Spleen (tissue), 11 donors: Measurements from ENCODE around the gene TBC1D9B. TPM values are rescaled to one million over a fixed set of nuclear protein-coding genes. Genes with fewer than 3 reads are reported as not detected.
A peak's percentile ranks its signal among the peaks of the same experiment; 100 is the strongest.

ENCODE experiments used
- DNase-seq: peaks from one replicate; pipeline ENCODE4 v3.0.0-alpha.2; 2020
- H3K27ac ChIP-seq, 8 donors: fragments of 200-600 bp; sonication (generic) in 7 of 8; 1 replicate in 4 of 8; 2 replicates in 4 of 8; pipeline versions ENCODE4 v1.5.0 to v1.8.0; 2016 to 2021; ENCODE audit warnings: inconsistent platforms in 4 of 8, mild to moderate bottlenecking in 4 of 8, moderate library complexity in 1 of 8
- H3K27me3 ChIP-seq, 7 donors: fragments of 200-600 bp; sonication (generic) in 6 of 7; replicated peaks in 1 of 7; 1 replicate in 4 of 7; 2 replicates in 3 of 7; pipeline versions ENCODE4 v1.5.0 to v1.8.0; 2016 to 2021; ENCODE audit warnings: inconsistent platforms in 3 of 7, mild to moderate bottlenecking in 1 of 7
- H3K36me3 ChIP-seq, 6 donors: fragments of 200-600 bp; sonication (generic) in 5 of 6; 1 replicate in 4 of 6; 2 replicates in 2 of 6; pipeline versions ENCODE4 v1.5.0 to v1.8.0; 2016 to 2021; ENCODE audit warnings: inconsistent platforms in 2 of 6
- H3K4me1 ChIP-seq, 6 donors: fragments of 200-600 bp; sonication (generic) in 5 of 6; 1 replicate in 3 of 6; 2 replicates in 3 of 6; pipeline versions ENCODE4 v1.5.0 to v1.8.0; 2016 to 2021; ENCODE audit warnings: inconsistent platforms in 3 of 6
- H3K4me3 ChIP-seq, 8 donors: fragments of 200-600 bp; sonication (generic) in 7 of 8; 1 replicate in 4 of 8; 2 replicates in 4 of 8; pipeline versions ENCODE4 v1.5.0 to v1.8.0; 2016 to 2021; ENCODE audit warnings: inconsistent platforms in 4 of 8, mild to moderate bottlenecking in 4 of 8, moderate library complexity in 2 of 8
- H3K9me3 ChIP-seq, 8 donors: fragments of 200-600 bp; sonication (generic) in 7 of 8; 1 replicate in 4 of 8; 2 replicates in 4 of 8; pipeline versions ENCODE4 v1.5.0 to v1.8.0; 2016 to 2021; ENCODE audit warnings: inconsistent platforms in 4 of 8
- CTCF ChIP-seq, 11 experiments: fragments of 200-600 bp in 7 of 11; fragments of 450-650 bp in 4 of 11; sonication (generic) in 4 of 11; IDR thresholded peaks in 8 of 11; conservative IDR thresholded peaks in 3 of 11; 1 replicate in 7 of 11; 2 replicates in 4 of 11; pipeline versions ENCODE4 v1.4.0 to v1.8.0; 2016 to 2021; ENCODE audit warnings: antibody characterized with exemption in 11 of 11, inconsistent platforms in 4 of 11, mild to moderate bottlenecking in 1 of 11
- POLR2A ChIP-seq, 3 donors: fragments of 450-650 bp; IDR thresholded peaks; one replicate each; pipeline ENCODE4 v1.5.1; 2017; ENCODE audit warnings: antibody characterized with exemption in 3 of 3, mild to moderate bottlenecking in 1 of 3
- POLR2AphosphoS5 ChIP-seq, 3 donors: sonication (generic); formaldehyde crosslinking; IDR thresholded peaks; one replicate each; pipeline ENCODE4 v1.5.1; 2017; ENCODE audit warnings: antibody characterized with exemption in 3 of 3
- WGBS, 5 donors: extraction: QIAGEN DNeasy Blood & Tissue Kit in 3 of 5; methylation state at CpG; one replicate each; pipeline versions ENCODE4 v1.1.5 to v1.1.7; 2013 to 2018; 5-methylcytosine and 5-hydroxymethylcytosine counted together
- intact Hi-C: fragments of 100-400 bp; cut with DNase I; formaldehyde crosslinking; loops from one replicate; pipeline ENCODE4 v1.15.0; 2023; ENCODE audit warnings: low total_unique reads
- polyA plus RNA-seq, 3 donors: library from polyadenylated mRNA; stranded (reverse); fragments of 200-250 nt; gene quantifications; one replicate each; pipeline ENCODE4 v1.2.1, GENCODE V29; 2013
- total RNA-seq, 7 donors: library from RNA; depleted of rRNA in 3 of 7; stranded (reverse); fragments of >200 nt in 3 of 7; fragmentation: NEBNext Ultra II Directional in 4 of 7; extraction: Animal tissue kit (Norgen Biotek cat#: 25700) in 4 of 7; gene quantifications; one replicate each; pipeline versions ENCODE4 v1.1.0 to v1.2.1, GENCODE V29; 2016 to 2021
- donor health status: healthy with polysubstance abuse.
- donor health status: DM: no; HTN: no; CAD: no; lungs with moderate emphysema.
- donor health status: DM: no; HTN: no; CAD: no.
- donor health status: Bipolar disorder and iron deficiency.
- donor health status: healthy.
- donor health status: DM: no; HTN: no; CAD: no.
- donor health status: DM: yes; HTN: yes; CAD: no.

Gene TBC1D9B
- total and polyA plus RNA-seq, 10 donors, result 29.5 to 140 (median 109) TPM

- Histone ChIP-seq H3K36me3 (peaks cover 3 to 100% (median 66%) of the 10 kb centered on the region in 6 donors), H3K4me1 (no peaks in the 10 kb centered on the region), H3K27ac (no peak overlapping the region), H3K27me3 (no peaks in the 10 kb centered on the region), H3K9me3 (peaks cover 0 to 32% (median 25%) of the 10 kb centered on the region in 8 donors), H3K4me3 (no peak overlapping the region)
- TF ChIP-seq POLR2A (IDR thresholded peaks at IDR 0.05) (no peak), CTCF (IDR thresholded peaks at IDR 0.05 in 8 of 11, conservative IDR thresholded peaks at IDR 0.05 in 3 of 11) (no peak), POLR2AphosphoS5 (IDR thresholded peaks at IDR 0.05) (no peak)
- WGBS, 5 donors, result 97 to 100% (median 98%) methylated on average over 3 of the region's 3 CpGs
- intact Hi-C loops, result no loop called here
- no peak for DNase-seq
Observed at GRCh38 chr5:179883163-179883562, 24.5 kb downstream of the TBC1D9B start.

- H3K27me3 ChIP-seq, result no peaks in the 10 kb centered on the region
- intact Hi-C loops, result no loop called here
- no peak overlapping the region for H3K27ac ChIP-seq
- peaks cover 3 to 100% (median 61%) of the 10 kb centered on the region in 6 donors for H3K36me3 ChIP-seq
- H3K9me3 ChIP-seq, result peaks cover 0 to 32% (median 25%) of the 10 kb centered on the region in 8 donors
- no peak for DNase-seq
- H3K4me3 ChIP-seq, result no peak overlapping the region
- no peaks in the 10 kb centered on the region for H3K4me1 ChIP-seq
- TF ChIP-seq POLR2AphosphoS5 (IDR thresholded peaks at IDR 0.05), result no peak
- no peak for TF ChIP-seq POLR2A (IDR thresholded peaks at IDR 0.05)
- TF ChIP-seq CTCF (IDR thresholded peaks at IDR 0.05 in 8 of 11, conservative IDR thresholded peaks at IDR 0.05 in 3 of 11), result no peak
- WGBS, 5 donors, result 75 to 100% (median 90%) methylated on average over 4 of the region's 4 CpGs
Observed at GRCh38 chr5:179882338-179882737, 25.4 kb downstream of the TBC1D9B start.

GRCh38 chr5:179880848-179881590 is 26.7 kb downstream of the TBC1D9B start:
- TF ChIP-seq CTCF (IDR thresholded peaks at IDR 0.05 in 8 of 11, conservative IDR thresholded peaks at IDR 0.05 in 3 of 11), result no peak
- peak in 1 of 3 donors; percentile 17 for TF ChIP-seq POLR2AphosphoS5 (IDR thresholded peaks at IDR 0.05)
- TF ChIP-seq POLR2A (IDR thresholded peaks at IDR 0.05), result no peak
- 84 to 93% (median 93%) methylated on average over 25 of the region's 25 CpGs for WGBS, 5 donors

GRCh38 chr5:179880066-179880650 is 27.5 kb downstream of the TBC1D9B start:
- Histone ChIP-seq H3K27ac (no peak overlapping the region), H3K27me3 (no peaks in the 10 kb centered on the region), H3K9me3 (peaks cover 0 to 32% (median 25%) of the 10 kb centered on the region in 8 donors), H3K4me1 (no peaks in the 10 kb centered on the region), H3K36me3 (peaks cover 3 to 100% (median 59%) of the 10 kb centered on the region in 6 donors), H3K4me3 (no peak overlapping the region)
- DNase-seq, result peak; percentile 59
- TF ChIP-seq POLR2AphosphoS5 (IDR thresholded peaks at IDR 0.05) (no peak), CTCF (IDR thresholded peaks at IDR 0.05 in 8 of 11, conservative IDR thresholded peaks at IDR 0.05 in 3 of 11) (no peak), POLR2A (IDR thresholded peaks at IDR 0.05) (no peak)
- intact Hi-C loops, result no loop called here
- WGBS, 5 donors, result 91 to 97% (median 93%) methylated on average over 9 to 12 of the region's 12 CpGs

More at GRCh38 chr5:179880848-179881590, 26.7 kb downstream of the TBC1D9B start:
- no peaks in the 10 kb centered on the region for H3K27me3 ChIP-seq
- intact Hi-C loops, result no loop called here
- H3K4me1 ChIP-seq, result no peaks in the 10 kb centered on the region
- H3K4me3 ChIP-seq, result no peak overlapping the region
- no peak overlapping the region for H3K27ac ChIP-seq
- H3K9me3 ChIP-seq, result peaks cover 0 to 32% (median 25%) of the 10 kb centered on the region in 8 donors
- H3K36me3 ChIP-seq, result peaks cover 3 to 100% (median 57%) of the 10 kb centered on the region in 6 donors
- DNase-seq, result peak; percentile 50
